OCI-LY1 (cell line): Measurements from ENCODE around the gene AVP.

Experiments used
- H2AFZ ChIP-seq: fragments of 200-600 bp; sonication (generic), shearing (Covaris generic); 2 replicates; pipeline ENCODE4 v1.6.0; 2014; ENCODE audit warnings: antibody characterized with exemption, mild to moderate bottlenecking, low read length
- H3F3A ChIP-seq: fragments of 200-600 bp; sonication (generic), shearing (Covaris generic); 2 replicates; pipeline ENCODE4 v1.6.0; 2014; ENCODE audit warnings: mild to moderate bottlenecking, antibody characterized with exemption, low read length, moderate library complexity; ENCODE audit not compliant: insufficient read depth
- H3K27ac ChIP-seq: fragments of 200-600 bp; sonication (generic); 2 replicates; pipeline ENCODE4 v1.5.1; 2014; ENCODE audit warnings: low read length, mixed run types, mild to moderate bottlenecking, low read depth; ENCODE audit not compliant: poor library complexity, severe bottlenecking
- H3K27me3 ChIP-seq: fragments of 200-600 bp; sonication (generic); 2 replicates; pipeline ENCODE4 v1.6.0; 2014; ENCODE audit warnings: antibody characterized with exemption, mild to moderate bottlenecking, low read length, moderate library complexity; ENCODE audit not compliant: insufficient read depth
- H3K36me3 ChIP-seq: fragments of 200-600 bp; sonication (generic); 2 replicates; pipeline ENCODE4 v1.6.1; 2014; ENCODE audit warnings: mild to moderate bottlenecking, antibody characterized with exemption, low read length, moderate library complexity, mixed read lengths; ENCODE audit not compliant: insufficient read depth
- H3K4me1 ChIP-seq: fragments of 200-600 bp; sonication (generic); 2 replicates; pipeline ENCODE4 v1.5.1; 2014; ENCODE audit warnings: mild to moderate bottlenecking, low read length, moderate library complexity; ENCODE audit not compliant: insufficient read depth, severe bottlenecking
- H3K4me2 ChIP-seq: fragments of 200-600 bp; sonication (generic), shearing (Covaris generic); 2 replicates; pipeline ENCODE4 v1.6.1; 2014; ENCODE audit warnings: low read length
- H3K4me3 ChIP-seq: fragments of 200-600 bp; sonication (generic); 2 replicates; pipeline ENCODE4 v1.5.1; 2014; ENCODE audit warnings: low read length, low read depth, mild to moderate bottlenecking, mixed read lengths; ENCODE audit not compliant: poor library complexity, severe bottlenecking
- H3K79me2 ChIP-seq: fragments of 200-600 bp; shearing (Covaris generic); 2 replicates; pipeline ENCODE4 v1.6.1; 2016; ENCODE audit warnings: mixed run types, low read length, mixed read lengths; ENCODE audit not compliant: insufficient read depth
- H3K9ac ChIP-seq: fragments of 200-600 bp; sonication (generic), shearing (Covaris generic); 2 replicates; pipeline ENCODE4 v1.6.1; 2014; ENCODE audit warnings: mild to moderate bottlenecking, low read length, mixed read lengths
- H3K9me2 ChIP-seq: fragments of 200-600 bp; sonication (generic), shearing (Covaris generic); 2 replicates; pipeline ENCODE4 v1.6.1; 2014; ENCODE audit warnings: low read depth, mild to moderate bottlenecking, low read length, mixed read lengths
- H3K9me3 ChIP-seq: fragments of 200-600 bp; shearing (Covaris generic); 2 replicates; pipeline ENCODE4 v1.6.1; 2014; ENCODE audit warnings: low read length, mixed read lengths
- H4K20me1 ChIP-seq: fragments of 200-600 bp; sonication (generic), shearing (Covaris generic); 2 replicates; pipeline ENCODE4 v1.6.0; 2016; ENCODE audit warnings: mild to moderate bottlenecking, low read length; ENCODE audit not compliant: insufficient read depth
- CTCF ChIP-seq: fragments of 200-600 bp; sonication (generic), shearing (Covaris generic); IDR thresholded peaks from 2 replicates; pipeline ENCODE4 v1.5.1; 2017; ENCODE audit warnings: mild to moderate bottlenecking, antibody characterized with exemption, low read length, moderate library complexity, mixed read lengths
- EZH2 ChIP-seq: fragments of 200-600 bp; sonication (generic), shearing (Covaris generic); IDR thresholded peaks from 2 replicates; pipeline ENCODE4 v1.8.0; 2017; ENCODE audit warnings: borderline replicate concordance, mixed run types, mild to moderate bottlenecking, antibody characterized with exemption, low read length, moderate library complexity, mixed read lengths

Gene AVP, protein sequence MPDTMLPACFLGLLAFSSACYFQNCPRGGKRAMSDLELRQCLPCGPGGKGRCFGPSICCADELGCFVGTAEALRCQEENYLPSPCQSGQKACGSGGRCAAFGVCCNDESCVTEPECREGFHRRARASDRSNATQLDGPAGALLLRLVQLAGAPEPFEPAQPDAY

GRCh38 chr20:3084283-3084985 is at the start of gene AVP:
TSS of gene AVP (minus strand) at chr20:3084724. CDS start at chr20:3084674, 50 bp downstream.
- H2AFZ ChIP-seq: no peak within 1 kb of the TSS

DNA sequence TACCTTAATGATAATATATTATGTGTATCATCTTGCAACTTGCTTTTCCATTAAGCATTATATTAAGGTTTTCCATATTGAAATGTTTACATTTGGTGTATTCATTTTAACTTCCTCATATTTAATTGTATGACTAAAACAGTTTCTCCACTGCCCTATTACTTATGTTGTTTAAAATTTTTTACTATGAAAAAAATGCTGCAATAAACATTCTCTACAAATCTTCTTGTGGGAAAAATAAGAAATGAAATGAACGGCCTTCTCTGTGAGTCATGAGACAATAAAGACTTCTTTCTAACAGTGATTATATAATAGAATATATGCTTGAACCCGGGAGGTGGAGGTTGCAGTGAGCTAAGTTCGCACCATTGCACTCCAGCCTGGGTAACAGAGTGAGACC is 49.6 kb upstream of the AVP start:
- Histone ChIP-seq H4K20me1 (no peaks in the 10 kb centered on the region), H3K4me3 (no peak overlapping the region), H3K9ac (no peak overlapping the region), H3K79me2 (no peaks in the 10 kb centered on the region), H3K4me1 (no peaks in the 10 kb centered on the region), H3F3A (no peaks in the 10 kb centered on the region), H2AFZ (no peak overlapping the region), H3K9me2 (no peaks in the 10 kb centered on the region), H3K4me2 (no peak overlapping the region), H3K27me3 (no peaks in the 10 kb centered on the region), H3K9me3 (no peaks in the 10 kb centered on the region), H3K27ac (no peak overlapping the region), H3K36me3 (no peaks in the 10 kb centered on the region)
- TF ChIP-seq EZH2: no peak
- no peak for TF ChIP-seq CTCF

More at GRCh38 chr20:3084283-3084985, at the start of gene AVP:
- Histone ChIP-seq H3K79me2 (no peaks in the 10 kb centered on the region), H3K4me1 (no peaks in the 10 kb centered on the region), H3K9me2 (no peaks in the 10 kb centered on the region), H3K4me2 (no peak within 1 kb of the TSS), H3K4me3 (no peak within 1 kb of the TSS), H4K20me1 (no peaks in the 10 kb centered on the region), H3K36me3 (no peaks in the 10 kb centered on the region), H3K27ac (no peak within 1 kb of the TSS), H3K27me3 (no peaks in the 10 kb centered on the region), H3K9me3 (no peaks in the 10 kb centered on the region), H3K9ac (no peak within 1 kb of the TSS), H3F3A (no peaks in the 10 kb centered on the region)
- TF ChIP-seq EZH2 (no peak), CTCF (no peak)

DNA sequence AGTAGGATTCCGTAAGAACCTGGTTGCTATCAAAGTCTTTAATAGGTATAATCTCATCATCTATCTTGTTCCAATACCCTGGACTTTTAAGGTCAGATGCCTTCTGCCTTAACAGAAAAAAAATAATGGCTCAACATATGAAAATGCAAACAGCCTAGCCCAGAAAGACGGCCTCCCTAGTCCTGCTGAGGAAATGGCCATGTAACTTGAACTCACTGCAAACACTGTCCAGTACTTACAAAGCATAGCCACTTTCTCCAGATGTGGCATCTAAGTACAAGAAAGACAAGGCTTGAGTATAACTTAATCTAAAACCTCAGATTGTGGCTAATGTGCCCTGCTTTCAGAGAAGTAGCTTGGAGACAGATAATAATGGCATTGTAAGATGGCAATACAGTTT is 48.6 kb upstream of the AVP start:
- TF ChIP-seq EZH2 (no peak), CTCF (no peak)
- Histone ChIP-seq H3K79me2 (no peaks in the 10 kb centered on the region), H3K4me3 (no peak overlapping the region), H3K27ac (no peak overlapping the region), H3F3A (no peaks in the 10 kb centered on the region), H3K36me3 (no peaks in the 10 kb centered on the region), H2AFZ (no peak overlapping the region), H3K9me2 (no peaks in the 10 kb centered on the region), H3K9ac (no peak overlapping the region), H3K27me3 (no peaks in the 10 kb centered on the region), H3K9me3 (no peaks in the 10 kb centered on the region), H4K20me1 (no peaks in the 10 kb centered on the region), H3K4me1 (no peaks in the 10 kb centered on the region), H3K4me2 (no peak overlapping the region)
